Esophagus mucosa (tissue), 1 donor: ENCODE measurements around the gene KHSRP. TPM values are rescaled to one million over a fixed set of nuclear protein-coding genes. Genes with fewer than 3 reads are reported as not detected.
"Not testable (repeated sequence)": the region's sequence is repeated elsewhere in the genome, so short reads cannot be mapped to it uniquely, and the experiment has no call there.

ENCODE experiments used
- ATAC-seq: fragments of 200-7000 bp; cut with Tn5 transposase; one replicate; pipeline ENCODE4 v1.9.1; 2020
- total RNA-seq: library from RNA; stranded (reverse); gene quantifications from one replicate; pipeline ENCODE4 v1.2.4, GENCODE V29; 2023
- donor health status: DM: yes; HTN: yes; CAD: no.

The KHSRP gene
- total RNA-seq, 1 donor from 2014 or later = 148 TPM

DNA sequence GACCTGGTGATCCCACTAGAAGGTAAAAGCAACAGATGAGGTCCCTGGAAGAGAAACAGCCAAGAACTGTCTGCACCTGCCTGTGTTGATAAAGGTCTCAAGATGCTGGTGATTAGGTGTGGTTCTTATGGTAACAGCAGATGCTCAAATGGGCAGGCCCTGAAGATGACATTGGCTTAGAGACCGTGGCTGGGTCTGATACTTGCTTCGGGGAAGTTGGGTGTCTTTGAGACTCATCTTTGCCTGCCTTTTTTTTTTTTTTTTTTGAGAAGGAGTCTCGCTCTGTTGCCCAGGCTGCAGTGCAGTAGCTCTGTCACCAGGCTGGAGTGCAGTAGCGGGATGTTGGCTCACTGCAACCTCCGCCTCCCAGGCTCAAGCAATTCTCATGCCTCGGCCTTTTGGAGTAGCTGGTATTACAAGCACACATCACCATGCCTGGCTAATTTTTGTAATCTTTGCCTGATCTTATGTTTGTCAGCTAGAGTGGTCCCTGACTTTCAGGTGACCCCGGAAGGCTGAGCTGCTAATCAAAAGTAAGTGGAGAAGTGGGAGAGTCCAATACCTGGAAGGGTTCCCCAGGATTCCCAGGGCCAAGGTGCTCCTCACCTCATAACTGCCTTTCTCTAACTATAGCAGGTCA lies 27.1 kb upstream of the KHSRP start:
- no peak for ATAC-seq

DNA sequence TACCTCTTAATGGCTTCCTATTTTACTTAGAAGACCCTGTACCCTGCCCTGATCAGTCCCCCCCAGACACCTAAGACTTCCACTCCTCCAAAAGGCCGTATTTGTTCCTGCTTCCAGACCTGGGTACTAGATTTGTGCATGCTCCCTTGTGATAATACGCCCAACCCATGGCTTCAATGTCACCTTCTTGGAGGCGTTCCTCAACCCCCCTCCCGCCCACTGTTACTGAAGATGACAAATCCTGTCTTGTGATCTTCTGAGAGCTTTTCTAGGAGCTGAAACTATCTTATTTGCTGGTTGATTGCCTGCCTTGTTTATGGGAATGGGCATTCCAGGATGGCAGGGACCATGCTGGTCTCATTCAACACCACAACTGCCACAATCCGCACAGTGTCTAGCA lies 25.6 kb upstream of the KHSRP start:
- ATAC-seq = no peak

DNA sequence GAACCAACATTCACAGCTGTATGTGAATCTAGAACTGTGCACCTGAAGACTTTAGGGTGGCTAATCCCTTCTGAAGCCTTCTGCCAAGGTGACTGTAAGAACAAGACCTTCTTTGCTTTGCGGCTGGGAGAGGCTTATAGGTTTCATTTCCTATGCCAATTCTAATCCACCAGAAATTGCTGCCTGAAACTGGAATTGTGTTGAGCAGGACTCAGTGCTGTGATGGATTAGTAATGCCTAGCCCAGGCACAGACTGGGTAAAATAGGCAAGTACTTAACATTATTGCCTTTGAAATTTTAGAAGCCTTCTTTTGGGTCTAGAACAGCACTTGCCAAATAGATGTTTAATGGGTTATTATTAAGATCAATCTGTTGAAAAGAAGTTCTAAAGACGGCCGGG lies 23.4 kb upstream of the KHSRP start:
- ATAC-seq = peak; percentile 72

DNA sequence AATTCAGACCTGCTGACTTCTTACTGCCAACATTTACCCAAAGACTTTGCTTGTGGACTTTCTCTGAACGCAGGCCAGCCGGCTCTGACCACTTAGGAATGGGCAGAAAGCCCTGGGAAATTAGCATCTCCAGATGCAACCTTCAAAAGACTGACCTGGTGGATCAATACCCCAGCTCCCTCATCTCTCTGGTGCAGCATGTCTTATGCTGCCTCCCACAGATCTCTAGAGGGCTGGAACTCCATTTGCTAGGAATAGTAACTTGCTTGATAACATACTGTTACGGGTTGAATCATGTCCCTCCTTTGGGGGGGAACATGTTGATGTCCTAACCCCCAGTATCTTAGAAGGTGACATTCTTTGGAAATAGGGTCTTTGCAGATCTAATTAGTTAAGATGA lies 21.8 kb upstream of the KHSRP start:
- no peak for ATAC-seq

DNA sequence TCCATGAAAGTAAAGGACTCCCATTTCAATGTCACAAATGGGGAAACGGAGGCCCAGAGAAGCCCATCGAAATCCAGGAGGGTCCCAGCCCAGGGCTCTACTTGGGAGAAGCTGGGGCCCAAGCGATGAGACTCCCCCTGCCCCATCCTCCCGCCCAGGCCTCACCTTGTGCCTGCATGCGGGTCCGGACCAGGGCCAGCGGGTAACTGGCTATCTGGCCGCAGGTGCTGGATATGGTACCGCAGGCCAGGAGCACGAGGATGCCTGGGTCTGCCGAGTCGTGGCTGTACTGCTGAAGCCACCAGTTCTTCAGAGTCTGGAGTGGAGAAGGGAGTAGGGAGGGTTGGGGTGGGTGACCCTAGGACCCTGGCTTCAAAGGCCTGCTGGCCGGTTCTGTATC lies 19.4 kb upstream of the KHSRP start:
- no peak for ATAC-seq

DNA sequence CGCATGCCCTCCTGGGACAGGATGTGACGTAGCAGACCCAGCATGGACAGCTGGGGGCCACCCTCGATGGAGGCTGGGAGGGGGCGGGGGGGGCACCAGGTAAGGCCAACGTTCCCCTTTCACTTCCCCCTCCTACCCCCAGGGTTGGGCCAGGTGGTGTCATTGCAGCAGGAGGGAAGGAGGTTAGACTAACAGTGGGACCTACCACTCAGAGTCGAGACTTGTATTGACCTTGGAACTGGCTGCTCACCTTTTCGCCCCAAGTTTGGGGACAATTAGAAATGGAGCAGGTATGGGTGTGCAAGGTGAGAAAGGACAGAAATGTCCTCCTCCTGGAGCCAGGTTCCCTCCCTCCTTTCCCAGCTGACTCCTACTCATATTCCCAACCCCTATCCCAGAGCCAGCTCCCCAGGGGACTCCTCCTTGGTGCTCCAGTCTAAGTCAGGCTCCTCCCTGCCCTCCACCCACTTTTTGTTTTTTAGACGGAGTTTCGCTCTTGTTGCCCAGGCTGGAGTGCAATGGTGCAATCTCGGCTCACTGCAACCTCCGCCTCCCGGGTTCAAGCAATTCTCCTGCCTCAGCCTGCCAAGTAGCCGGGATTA lies 17.6 kb upstream of the KHSRP start:
- peak; percentile 13 for ATAC-seq

DNA sequence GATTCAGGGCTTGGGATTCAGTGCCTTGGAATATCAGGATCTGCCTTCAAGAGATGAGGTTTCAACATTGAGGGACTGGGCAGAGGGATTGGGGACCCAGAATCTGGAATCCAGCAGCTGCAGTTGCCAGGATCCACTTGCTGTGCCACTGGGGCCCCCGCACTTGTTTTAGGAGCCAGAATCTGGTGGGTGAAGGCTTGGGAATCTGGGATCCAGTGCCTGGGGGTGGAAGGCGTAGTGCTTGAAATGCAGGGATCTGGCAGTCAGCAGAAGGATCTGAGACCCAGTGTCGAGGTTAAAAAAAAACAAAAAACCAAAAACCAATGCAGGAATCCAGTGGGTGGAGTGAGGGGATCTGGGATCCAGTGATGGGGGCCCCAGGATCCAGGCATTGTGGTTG lies 16.3 kb upstream of the KHSRP start:
- ATAC-seq = no peak

DNA sequence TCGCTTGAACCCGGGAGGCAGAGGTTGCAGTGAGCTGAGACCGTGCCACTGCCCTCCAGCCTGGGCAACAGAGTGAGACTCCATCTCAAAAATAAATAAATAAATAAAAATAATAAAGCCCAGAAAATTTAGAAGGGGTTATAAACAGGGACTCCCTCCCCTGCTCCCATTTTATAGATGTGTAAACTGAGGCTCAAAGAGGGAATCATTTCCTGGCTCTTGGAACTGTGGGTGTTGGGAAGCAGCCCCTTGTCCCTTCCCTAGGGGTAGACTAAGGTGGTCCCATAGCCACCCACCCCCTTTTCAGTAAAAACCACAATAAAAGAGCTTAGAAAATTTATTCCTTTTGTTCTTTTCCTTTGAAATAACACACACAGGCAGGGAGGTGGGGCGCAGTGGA lies 15.1 kb upstream of the KHSRP start:
- no peak for ATAC-seq

DNA sequence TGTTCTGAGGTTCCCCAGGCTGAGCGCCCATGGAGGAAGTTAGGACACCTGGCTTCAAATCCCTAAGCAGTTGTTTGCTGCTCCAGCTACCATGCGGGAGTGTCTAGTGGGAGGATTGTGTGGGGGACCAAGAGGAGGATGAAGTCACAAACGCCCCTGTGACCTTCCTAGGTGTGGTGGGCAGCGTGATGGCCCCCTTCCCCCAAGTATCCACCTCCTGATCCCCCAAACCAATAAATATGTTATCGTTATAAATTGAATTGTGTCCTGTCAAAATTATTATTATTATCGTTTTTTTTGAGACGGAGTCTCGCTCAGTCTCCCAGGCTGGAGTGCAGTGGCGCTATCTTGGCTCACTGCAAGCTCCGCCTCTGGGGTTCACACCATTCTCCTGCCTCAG lies 9.1 kb upstream of the KHSRP start, which contains the start of gene SLC25A41:
TSS of gene SLC25A41 (minus strand) at position 101 of the 400 bp plus-strand sequence. CDS start at position 31, 70 bp downstream.
- no peak for ATAC-seq

DNA sequence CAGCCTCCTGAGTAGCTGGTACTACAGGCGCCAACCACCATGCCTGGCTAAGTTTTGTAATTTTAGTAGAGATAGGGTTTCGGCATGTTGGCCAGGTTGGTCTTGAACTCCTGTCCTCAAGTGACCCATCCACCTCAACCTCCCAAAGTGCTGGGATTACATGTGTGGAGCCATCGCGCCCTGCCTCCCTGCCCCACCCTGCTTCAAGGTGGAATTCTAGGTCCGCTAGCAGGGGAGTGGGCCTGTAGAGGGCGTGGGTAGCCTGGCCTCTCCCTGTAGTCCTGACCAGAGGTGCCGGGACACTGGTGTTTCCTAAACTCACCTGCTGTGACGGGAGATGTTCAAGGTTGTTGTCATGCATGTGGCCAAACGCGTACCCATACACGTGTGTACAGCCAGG lies 8.6 kb upstream of the KHSRP start:
- no peak for ATAC-seq

DNA sequence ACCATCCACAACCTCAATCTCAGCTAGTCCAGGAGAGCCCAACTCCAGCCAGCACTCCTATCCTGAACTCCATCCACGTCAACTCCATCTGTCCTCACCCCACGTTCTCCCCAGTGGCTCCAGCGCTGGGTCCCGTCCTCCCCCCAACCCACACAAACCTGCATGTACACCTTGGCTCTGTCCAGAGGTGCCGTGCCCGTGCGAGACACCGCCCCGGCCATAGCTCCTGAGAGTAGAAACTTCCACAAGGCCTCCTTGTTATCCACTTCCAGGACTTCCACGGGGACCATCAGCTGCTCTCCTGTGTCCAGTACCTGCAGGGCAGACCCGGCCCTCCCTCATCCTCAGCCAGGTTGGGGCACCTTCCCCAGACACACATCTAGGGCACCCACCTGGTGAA lies 7.3 kb upstream of the KHSRP start:
- ATAC-seq = peak; percentile 12

DNA sequence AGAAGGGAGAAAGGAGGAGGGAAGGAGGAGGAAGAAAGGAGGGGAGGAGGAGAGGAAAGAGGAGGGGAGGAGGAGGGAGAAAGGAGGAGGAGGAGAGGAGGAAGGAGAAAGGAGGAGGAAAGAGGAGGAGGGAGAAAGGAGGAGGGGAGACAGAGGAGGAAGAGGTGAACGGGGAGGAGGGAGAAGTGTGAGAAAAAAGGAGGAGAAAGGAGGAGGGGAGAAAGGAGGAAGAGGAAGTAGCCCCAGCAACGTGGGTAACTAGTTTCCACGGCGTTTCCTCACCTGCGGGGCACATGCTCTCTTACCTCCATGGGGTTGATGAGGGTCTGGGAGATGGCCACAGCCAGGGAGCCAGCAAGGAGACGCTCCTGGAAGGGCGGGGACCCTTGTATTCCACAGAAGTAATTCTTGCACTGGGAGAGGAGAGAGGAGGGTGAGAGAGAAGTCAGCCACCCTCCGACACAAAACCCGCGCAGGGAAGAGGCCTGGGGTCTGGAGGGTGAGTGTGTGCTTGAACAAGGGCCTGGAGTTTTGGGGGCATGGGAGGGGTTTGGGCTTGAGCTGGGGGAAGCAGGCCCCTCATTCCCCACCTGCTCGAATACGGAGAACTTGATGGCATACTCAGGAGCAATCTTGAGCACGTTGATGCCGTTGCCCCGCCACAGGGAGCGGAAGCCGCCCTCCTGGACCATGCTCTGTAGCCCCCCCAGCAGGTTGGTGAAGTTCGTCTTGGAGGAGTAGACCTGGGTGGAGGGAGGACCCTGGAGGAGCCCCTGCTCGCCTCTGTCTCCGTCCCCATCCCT lies 5.0 kb upstream of the KHSRP start:
- ATAC-seq = no peak

DNA sequence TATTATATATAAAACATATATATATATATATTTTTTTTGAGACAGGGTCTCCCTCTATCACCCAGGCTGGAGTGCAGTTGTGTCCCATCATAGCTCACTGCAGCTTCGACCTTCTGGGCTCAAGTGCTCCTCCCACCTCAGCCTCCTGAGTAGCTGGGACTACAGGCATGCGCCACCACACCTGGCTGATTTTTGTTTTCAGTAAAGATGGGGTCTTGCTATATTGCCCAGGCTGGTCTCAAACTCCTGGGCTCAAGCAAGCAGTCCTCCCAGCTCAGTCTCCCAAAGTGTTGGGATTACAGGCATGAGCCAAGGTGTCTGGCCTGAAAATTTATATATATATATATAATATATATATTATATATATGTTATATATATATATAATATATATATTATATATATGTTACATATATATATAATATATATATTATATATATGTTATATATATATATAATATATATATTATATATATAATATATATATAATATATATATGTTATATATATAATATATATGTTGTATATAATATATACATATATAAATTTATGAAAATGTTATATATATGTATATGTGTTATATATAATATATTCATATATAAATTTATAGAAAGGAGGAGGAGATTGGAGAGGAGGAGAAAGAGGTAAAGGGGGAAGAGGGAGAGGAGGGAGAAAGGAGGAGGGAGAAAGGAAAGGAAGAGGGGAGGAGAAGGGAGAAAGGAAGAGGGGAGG lies 4.2 kb upstream of the KHSRP start:
- not testable (repeated sequence) for ATAC-seq

DNA sequence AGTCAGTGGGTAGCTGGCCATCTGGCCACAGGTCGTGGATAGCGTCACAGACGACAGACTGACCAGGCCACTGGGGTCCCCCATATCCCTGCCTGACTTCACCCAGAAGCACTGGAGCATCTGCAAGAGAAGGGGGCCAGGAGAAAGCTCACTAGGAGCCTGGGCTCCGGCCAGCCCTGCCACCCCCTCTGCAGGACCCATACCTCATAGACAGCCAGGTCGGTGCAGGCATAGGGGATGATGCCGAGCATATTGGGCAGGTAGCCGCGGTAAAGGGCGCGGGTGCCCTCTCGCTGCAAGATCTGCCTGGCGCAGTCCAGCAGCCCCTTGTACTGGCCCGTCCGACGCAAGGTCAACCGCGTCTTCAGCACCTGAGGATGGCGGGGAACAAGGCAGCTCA lies 2.5 kb upstream of the KHSRP start:
- ATAC-seq = no peak

DNA sequence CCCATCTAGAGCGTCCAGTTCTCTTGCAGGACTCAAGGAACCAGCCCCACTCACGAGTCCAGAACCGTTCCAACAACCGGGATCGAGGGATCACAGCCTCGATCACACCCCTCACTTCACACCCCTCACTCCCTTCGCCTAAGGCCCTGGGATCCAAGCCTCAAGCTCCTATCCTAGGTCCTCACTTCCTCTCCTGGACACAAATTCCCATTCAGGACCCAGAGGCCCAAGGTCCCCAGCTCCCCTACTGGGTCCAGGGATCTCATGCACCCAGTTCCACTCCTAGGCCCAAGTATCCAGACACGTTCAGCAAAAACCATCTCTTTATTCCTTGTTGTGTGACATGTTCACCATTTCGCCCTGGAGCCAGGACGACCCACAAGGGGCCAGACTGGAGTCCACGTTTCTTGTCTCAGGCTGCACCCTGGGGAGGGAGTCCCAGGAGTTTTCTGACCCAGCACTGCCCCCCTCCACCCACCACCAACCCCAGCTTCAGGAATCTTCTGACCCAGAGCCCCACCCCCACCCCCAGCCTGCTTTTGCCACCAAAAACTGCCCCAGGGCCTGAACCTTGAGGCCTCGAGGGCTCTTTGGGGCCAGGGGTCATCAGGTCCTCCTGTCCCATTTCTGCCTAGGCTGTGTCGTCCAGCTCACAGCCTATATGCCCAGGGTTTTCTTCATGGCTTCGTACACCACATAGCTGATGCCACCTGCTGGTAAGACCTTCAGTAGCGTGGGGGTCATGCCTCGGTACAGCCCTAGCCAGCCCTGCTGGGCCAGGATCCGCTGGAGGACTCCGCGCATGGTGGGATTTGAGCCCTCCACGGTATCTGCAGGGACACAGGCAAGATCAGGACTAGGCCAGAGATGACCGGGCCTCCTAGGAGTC lies 1.4 kb upstream of the KHSRP start:
- no peak for ATAC-seq

DNA sequence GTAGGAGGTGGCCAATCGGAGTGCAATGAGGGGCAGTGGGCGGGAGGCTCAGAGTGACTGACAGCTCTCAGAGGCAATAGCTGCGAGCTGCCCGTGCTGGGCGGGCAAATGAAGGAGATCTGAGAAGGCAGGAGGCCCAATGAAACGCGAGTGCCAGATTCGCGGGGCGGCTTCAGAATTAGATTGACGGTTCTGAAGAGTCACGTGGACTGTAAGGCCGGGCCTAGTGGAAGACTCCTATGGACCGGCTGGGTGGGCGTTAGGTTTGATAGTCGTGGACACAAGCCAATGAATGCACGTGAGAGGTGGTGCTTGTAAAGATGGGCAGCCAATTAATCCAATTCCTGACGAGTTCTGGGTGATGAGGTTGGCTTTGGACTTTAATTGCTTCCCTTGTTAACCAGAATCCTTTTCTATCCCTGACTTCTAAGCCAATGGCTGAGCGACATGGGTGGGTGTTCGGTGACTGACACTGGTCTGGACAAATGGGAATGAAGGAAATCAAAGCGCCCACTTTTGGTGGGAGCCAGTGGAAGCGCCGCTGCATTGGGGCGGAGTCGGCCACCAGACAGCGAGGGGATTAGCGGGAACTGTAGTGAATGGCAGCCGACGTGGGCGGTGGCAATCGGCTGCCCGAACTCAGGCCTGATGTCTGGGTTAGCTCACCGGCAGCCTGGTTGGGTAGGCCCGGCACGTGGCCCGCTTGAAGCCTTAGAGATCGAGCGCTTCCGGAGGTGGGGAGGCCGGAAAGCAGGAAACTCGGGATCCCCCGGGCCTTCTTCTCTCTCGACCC lies 524 bp upstream of the KHSRP start:
- peak; percentile 95 for ATAC-seq

DNA sequence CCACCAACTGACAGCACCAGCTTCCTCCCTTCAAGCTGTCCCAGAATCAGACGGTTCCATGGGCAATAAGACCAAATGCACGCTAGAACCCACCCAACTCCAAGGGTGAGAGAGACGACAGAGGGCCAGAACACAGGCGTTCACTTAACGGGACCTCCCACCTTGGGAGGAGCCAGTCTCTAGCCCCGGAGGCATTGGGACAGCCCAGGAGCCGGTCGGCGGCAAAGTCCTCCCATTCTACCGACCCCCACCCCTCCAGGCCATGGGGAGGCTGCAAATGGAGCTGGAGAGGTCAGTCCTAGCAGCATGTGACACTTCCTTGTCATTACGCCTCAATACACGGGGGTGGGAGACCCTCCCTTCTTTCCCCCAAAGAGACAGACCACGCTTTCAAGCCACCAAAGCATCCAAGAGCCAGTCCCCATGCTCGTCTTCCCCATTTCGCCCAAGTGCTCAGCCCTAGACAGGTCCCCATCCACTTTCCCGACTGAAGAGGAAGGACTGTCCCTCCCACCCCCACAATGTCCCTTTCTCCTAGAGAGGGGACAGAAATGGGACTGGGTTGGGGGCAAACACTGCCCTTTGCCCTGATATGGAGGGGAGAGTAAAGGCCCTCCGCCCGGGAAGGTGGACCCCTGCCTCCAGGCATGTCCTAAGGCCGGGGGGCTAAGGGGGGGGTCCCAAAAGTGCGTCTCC lies 964 bp downstream of the KHSRP start:
- no peak for ATAC-seq

DNA sequence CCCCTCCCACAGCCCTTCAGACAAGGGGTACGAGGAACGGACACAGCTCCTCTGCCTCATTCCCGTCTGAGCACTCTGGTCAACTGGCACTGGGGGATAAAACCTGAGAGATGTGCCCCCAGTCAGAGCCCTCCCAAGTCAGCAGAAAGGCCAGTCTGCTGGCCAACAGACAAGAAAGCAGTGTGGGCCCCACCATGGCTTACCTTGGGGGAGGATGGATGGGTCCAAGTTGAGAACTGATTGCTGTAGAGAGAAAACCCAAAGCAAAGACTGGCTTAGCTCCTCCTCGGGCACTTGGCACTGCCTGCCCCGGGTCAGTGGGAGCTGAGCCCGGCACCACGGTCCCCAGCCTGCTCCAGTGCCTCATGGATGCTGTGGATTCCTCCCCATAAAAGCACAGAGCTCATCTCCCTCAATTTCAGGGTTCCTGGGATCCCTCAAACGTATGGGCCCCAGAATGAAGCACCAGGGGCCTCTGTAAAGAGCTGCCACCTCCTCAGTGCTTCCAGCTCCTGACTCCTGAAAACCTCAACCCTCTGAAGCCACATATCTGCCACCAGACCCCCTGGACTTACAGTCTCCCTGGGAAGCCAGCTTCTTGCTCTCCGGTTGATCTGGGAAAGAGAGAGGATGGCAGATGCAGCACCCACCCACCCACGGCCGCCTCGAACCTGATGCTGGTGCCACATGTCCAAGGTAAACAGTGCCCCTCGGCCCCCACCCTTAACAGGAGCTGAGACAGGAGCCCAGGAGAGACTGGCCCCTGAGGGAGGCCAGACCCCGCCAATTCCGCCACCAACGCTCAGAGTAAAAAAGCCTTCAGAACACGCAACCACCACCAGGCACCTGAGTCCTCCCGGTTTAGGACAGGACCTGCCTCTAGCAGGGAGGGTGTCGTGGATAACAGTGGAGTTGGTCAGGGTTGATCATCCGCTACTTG lies 3.3 kb downstream of the KHSRP start:
- ATAC-seq = no peak

DNA sequence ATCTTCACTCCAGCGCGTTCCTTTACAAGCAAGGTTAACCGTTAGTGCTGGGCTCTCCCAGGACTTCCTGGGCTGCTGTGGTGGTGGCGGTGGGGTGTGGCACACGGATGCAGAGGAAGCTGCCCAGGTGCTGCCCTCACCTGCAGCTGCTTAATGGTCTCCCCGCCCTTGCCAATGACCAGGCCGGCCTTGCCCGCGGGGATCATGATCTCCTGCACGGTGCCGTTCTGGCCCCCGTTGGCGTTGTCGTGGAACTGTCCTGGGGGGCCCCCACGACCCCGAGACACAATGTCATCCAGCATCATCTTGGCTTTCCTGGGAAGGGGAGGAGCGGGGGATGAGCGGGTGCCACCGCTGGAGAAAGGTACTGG lies 6.1 kb downstream of the KHSRP start:
- ATAC-seq = no peak
